HepG2 (cell line): ENCODE measurements around the gene RELL2. TPM values are rescaled to one million over a fixed set of nuclear protein-coding genes. Genes with fewer than 3 reads are reported as not detected.
A peak's percentile ranks its signal among the peaks of the same experiment; 100 is the strongest.

ENCODE experiments used
- EED ChIP-seq: sonication (generic); formaldehyde crosslinking; IDR thresholded peaks from 2 replicates; pipeline ENCODE4 v1.5.0; 2020; ENCODE audit warnings: mild to moderate bottlenecking, missing genetic modification reagents
- GLMP ChIP-seq: sonication (generic); formaldehyde crosslinking; IDR thresholded peaks from 2 replicates; pipeline ENCODE4 v1.9.0; 2021; ENCODE audit warnings: missing genetic modification reagents, mild to moderate bottlenecking, borderline replicate concordance
- ISL2 ChIP-seq: sonication (generic); formaldehyde crosslinking; IDR thresholded peaks from 2 replicates; pipeline ENCODE4 v1.5.0; 2020; ENCODE audit warnings: missing genetic modification reagents
- ISX ChIP-seq: sonication (generic); formaldehyde crosslinking; conservative IDR thresholded peaks from 2 replicates; pipeline ENCODE4 v1.5.0; 2020; ENCODE audit warnings: missing genetic modification reagents
- KAT7 ChIP-seq: IDR thresholded peaks from 2 replicates; pipeline ENCODE4 v1.6.1; 2018; ENCODE audit warnings: borderline replicate concordance, missing compliant biosample characterization
- KDM5B ChIP-seq: sonication (generic); formaldehyde crosslinking; IDR thresholded peaks from 2 replicates; pipeline ENCODE4 v1.4.0; 2020; ENCODE audit warnings: missing genetic modification reagents, mild to moderate bottlenecking, borderline replicate concordance
- KLF6 ChIP-seq: IDR thresholded peaks from 2 replicates; pipeline ENCODE4 v1.8.0; 2016; ENCODE audit warnings: missing biosample characterization, missing genetic modification reagents
- NONO ChIP-seq, 2 experiments: fragments of 450-650 bp in 1 of 2; sonication (generic) in 1 of 2; formaldehyde crosslinking in 1 of 2; IDR thresholded peaks in 1 of 2; conservative IDR thresholded peaks in 1 of 2; 2 replicates each; pipeline versions ENCODE4 v1.6.1 to v1.8.0; 2017 to 2022; ENCODE audit warnings: mild to moderate bottlenecking in 1 of 2, missing genetic modification reagents in 1 of 2, moderate library complexity in 1 of 2
- RCOR2 ChIP-seq: IDR thresholded peaks from 2 replicates; pipeline ENCODE4 v1.6.1; 2016; ENCODE audit warnings: missing biosample characterization, missing genetic modification reagents
- SAP130 ChIP-seq: IDR thresholded peaks from 2 replicates; pipeline ENCODE4 v1.6.1; 2016; ENCODE audit warnings: low read depth
- SKIL ChIP-seq: sonication (generic); formaldehyde crosslinking; IDR thresholded peaks from 2 replicates; pipeline ENCODE4 v1.8.0; 2022; ENCODE audit warnings: missing genetic modification reagents, mild to moderate bottlenecking, moderate library complexity, borderline replicate concordance
- SRSF1 ChIP-seq: fragments of 200-400 bp; formaldehyde crosslinking; optimal IDR thresholded peaks from 2 replicates; pipeline ENCODE3; 2017; ENCODE audit warnings: mild to moderate bottlenecking, low read depth, low read length, moderate library complexity
- THAP7 ChIP-seq: sonication (generic); formaldehyde crosslinking; IDR thresholded peaks from 2 replicates; pipeline ENCODE4 v1.8.1; 2023; ENCODE audit warnings: mild to moderate bottlenecking, missing genetic modification reagents
- TMF1 ChIP-seq: sonication (generic); formaldehyde crosslinking; IDR thresholded peaks from 2 replicates; pipeline ENCODE4 v1.8.1; 2022; ENCODE audit warnings: low read depth, missing genetic modification reagents
- ZHX1 ChIP-seq: sonication (generic); formaldehyde crosslinking; IDR thresholded peaks from 2 replicates; pipeline ENCODE4 v1.8.1; 2022; ENCODE audit warnings: low read depth, mild to moderate bottlenecking, missing genetic modification reagents
- ZMAT3 ChIP-seq: sonication (generic); formaldehyde crosslinking; conservative IDR thresholded peaks from 2 replicates; pipeline ENCODE4 v1.7.0; 2021; ENCODE audit warnings: missing genetic modification reagents
- ZNF605 ChIP-seq: sonication (generic); formaldehyde crosslinking; IDR thresholded peaks from 2 replicates; pipeline ENCODE4 v1.8.0; 2022; ENCODE audit warnings: mild to moderate bottlenecking, missing genetic modification reagents
- ZNF780A ChIP-seq: sonication (generic); formaldehyde crosslinking; IDR thresholded peaks from 2 replicates; pipeline ENCODE4 v1.8.0; 2022; ENCODE audit warnings: mild to moderate bottlenecking, missing genetic modification reagents, moderate library complexity
- ZZZ3 ChIP-seq: sonication (generic); formaldehyde crosslinking; IDR thresholded peaks from 2 replicates; pipeline ENCODE4 v1.4.0; 2020; ENCODE audit warnings: missing genetic modification reagents, mild to moderate bottlenecking, borderline replicate concordance
- polyA plus RNA-seq, 8 experiments: library from polyadenylated mRNA; depleted of rRNA in 3 of 8; stranded (reverse) in 7 of 8; unstranded in 1 of 8; fragments of >200 nt; fragmentation: Illumina TruSeq in 4 of 8; extraction: Trizol in 4 of 8; gene quantifications; 2 replicates each; pipeline versions ENCODE4 v1.2.1 to v1.2.3, GENCODE V29; 2011 to 2016; ENCODE audit warnings: low read depth in 4 of 8, missing spikeins in 1 of 8, mixed read lengths in 1 of 8; ENCODE audit not compliant: insufficient read depth in 1 of 8
- total RNA-seq, 5 experiments: library from RNA; depleted of rRNA; stranded (reverse); fragments of >200 nt; fragmentation: Illumina TruSeq; extraction: Trizol; gene quantifications; 2 replicates each; pipeline ENCODE4 v1.2.3, GENCODE V29; 2016; ENCODE audit warnings: low read depth in 1 of 5

Gene RELL2
- total and polyA plus RNA-seq, 2 of the 13 experiments (the other 11 are each of a cell fraction or from before 2014, with no cell fraction given), result 6.4 to 8.3 TPM

- peak; percentile 57; the same call in 1 of the 2 replicates for TF ChIP-seq SKIL
- peak; percentile 62; the same call in 1 of the 2 replicates for TF ChIP-seq KDM5B (CRISPR knock-in tag)
- 0 out of 2 replicates have a peak, but pooled peaks have one; percentile 51 for TF ChIP-seq ZNF605 (CRISPR knock-in tag)
- TF ChIP-seq SRSF1, result peak; percentile 31
- no peak for TF ChIP-seq RCOR2 (CRISPR knock-in tag)
- no peak for TF ChIP-seq ISL2 (CRISPR knock-in tag)
- peak; percentile 65; the same call in 1 of the 2 replicates for TF ChIP-seq TMF1 (CRISPR knock-in tag)
- 0 out of 2 replicates have a peak, but pooled peaks have one; percentile 45 for TF ChIP-seq THAP7
- TF ChIP-seq ZZZ3 (CRISPR knock-in tag), result no peak
- TF ChIP-seq ZMAT3 (CRISPR knock-in tag), result peak; percentile 62; the same call in 1 of the 2 replicates
- TF ChIP-seq ZNF780A, result peak; percentile 29; the same call in 1 of the 2 replicates
- TF ChIP-seq ZHX1 (CRISPR knock-in tag), result 0 out of 2 replicates have a peak, but pooled peaks have one; percentile 13
- peak; percentile 26; the same call in 1 of the 2 replicates for TF ChIP-seq KLF6 (CRISPR knock-in tag)
- peak; percentile 76; the same call in 1 of the 2 replicates for TF ChIP-seq EED (CRISPR knock-in tag)
- no peak for TF ChIP-seq GLMP (CRISPR knock-in tag)
- TF ChIP-seq NONO (IDR thresholded peaks at IDR 0.05), result no peak
- TF ChIP-seq NONO (CRISPR knock-in tag; conservative IDR thresholded peaks at IDR 0.05), result peak; percentile 81
- TF ChIP-seq SAP130 (CRISPR knock-in tag), result 0 out of 2 replicates have a peak, but pooled peaks have one; percentile 30
- peak; percentile 52; the same call in 1 of the 2 replicates for TF ChIP-seq KAT7
- TF ChIP-seq ISX (CRISPR knock-in tag), result no peak; the same call in 1 of the 2 replicates
These were observed 448 bp downstream of the RELL2 start (continued) for GRCh38 chr5:141637123-141637766.
